ENCODE data around the gene CDH13. TPM values are rescaled to one million over a fixed set of nuclear protein-coding genes. Genes with fewer than 3 reads are reported as not detected.

CDH13 gene
- total RNA-seq, 4 donors from 2014 or later: 3.1 to 13.5 (median 8.9) TPM

DNA sequence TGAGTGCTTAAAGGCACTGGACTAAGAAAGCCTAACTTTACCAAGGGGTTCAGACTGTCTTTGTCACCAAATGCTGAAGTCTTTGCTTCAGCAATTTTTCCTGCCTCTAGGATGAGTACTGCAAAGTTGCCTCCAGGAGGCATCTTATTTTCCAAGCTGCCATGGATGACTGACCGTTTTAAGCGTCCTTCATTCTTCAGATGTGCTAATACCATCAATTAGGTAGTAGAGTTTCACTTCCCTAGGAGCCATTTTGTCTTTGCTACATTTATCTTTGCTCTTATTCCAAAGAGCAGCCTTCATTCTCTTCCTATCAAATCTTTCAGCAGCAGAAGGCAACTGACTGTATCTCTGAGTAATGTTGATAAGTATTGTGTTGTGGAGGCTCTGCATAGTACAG lies 440.1 kb downstream of the CDH13 start:
- no peaks in the 10 kb centered on the region for H3K9me3 ChIP-seq
- H3K36me3 ChIP-seq: no peaks in the 10 kb centered on the region
- no peak for DNase-seq (ENCODE audit: extremely low spot score)
- H3K4me1 ChIP-seq: peaks cover 0 to 5% (median 0%) of the 10 kb centered on the region in 4 donors
- H3K27ac ChIP-seq (replicated peaks in 1 of 4): no peak overlapping the region
- intact Hi-C loops (cut with DNase I): no loop called here
- H3K4me3 ChIP-seq: no peak overlapping the region
- 68% methylated on average over 2 of the region's 2 CpGs for WGBS
- no peaks in the 10 kb centered on the region for H3K27me3 ChIP-seq
- TF ChIP-seq POLR2A (IDR thresholded peaks at IDR 0.05; ENCODE audit: low read depth): no peak

DNA sequence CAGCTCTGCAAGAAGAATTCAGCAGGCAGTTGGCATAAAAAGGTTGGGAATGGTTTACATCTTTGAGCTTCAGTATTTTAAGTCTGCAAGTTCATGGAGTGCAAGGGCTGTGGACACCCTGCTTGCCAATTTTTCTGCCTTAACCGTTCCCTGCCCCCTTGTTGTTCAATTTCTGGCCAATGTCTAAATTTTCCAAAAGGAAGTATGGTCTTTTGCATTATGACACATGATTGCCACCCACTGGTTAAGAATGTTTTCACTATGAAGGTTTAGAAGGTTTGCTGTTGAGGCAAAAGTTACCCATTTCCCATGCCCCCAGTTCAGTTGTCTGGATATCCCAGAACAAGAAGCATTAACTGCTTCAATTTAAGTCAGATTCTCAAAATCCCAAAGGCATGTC lies 441.9 kb downstream of the CDH13 start:
- WGBS: 42% methylated on average over 1 of the region's 1 CpG
- TF ChIP-seq POLR2A (IDR thresholded peaks at IDR 0.05; ENCODE audit: low read depth): no peak
- TF ChIP-seq POLR2AphosphoS5 (IDR thresholded peaks at IDR 0.05): no peak
- TF ChIP-seq, protein P1, sequence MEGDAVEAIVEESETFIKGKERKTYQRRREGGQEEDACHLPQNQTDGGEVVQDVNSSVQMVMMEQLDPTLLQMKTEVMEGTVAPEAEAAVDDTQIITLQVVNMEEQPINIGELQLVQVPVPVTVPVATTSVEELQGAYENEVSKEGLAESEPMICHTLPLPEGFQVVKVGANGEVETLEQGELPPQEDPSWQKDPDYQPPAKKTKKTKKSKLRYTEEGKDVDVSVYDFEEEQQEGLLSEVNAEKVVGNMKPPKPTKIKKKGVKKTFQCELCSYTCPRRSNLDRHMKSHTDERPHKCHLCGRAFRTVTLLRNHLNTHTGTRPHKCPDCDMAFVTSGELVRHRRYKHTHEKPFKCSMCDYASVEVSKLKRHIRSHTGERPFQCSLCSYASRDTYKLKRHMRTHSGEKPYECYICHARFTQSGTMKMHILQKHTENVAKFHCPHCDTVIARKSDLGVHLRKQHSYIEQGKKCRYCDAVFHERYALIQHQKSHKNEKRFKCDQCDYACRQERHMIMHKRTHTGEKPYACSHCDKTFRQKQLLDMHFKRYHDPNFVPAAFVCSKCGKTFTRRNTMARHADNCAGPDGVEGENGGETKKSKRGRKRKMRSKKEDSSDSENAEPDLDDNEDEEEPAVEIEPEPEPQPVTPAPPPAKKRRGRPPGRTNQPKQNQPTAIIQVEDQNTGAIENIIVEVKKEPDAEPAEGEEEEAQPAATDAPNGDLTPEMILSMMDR (IDR thresholded peaks at IDR 0.05): no peak
- TF ChIP-seq EP300 (IDR thresholded peaks at IDR 0.05): no peak
- H3K4me3 ChIP-seq: no peak overlapping the region
- peaks cover 0 to 5% (median 0%) of the 10 kb centered on the region in 4 donors for H3K4me1 ChIP-seq
- H3K9me3 ChIP-seq: no peaks in the 10 kb centered on the region
- H3K27me3 ChIP-seq: no peaks in the 10 kb centered on the region
- DNase-seq (ENCODE audit: extremely low spot score): no peak
- intact Hi-C loops (cut with DNase I): no loop called here
- no peaks in the 10 kb centered on the region for H3K36me3 ChIP-seq
- H3K27ac ChIP-seq (replicated peaks in 1 of 4): no peak overlapping the region

DNA sequence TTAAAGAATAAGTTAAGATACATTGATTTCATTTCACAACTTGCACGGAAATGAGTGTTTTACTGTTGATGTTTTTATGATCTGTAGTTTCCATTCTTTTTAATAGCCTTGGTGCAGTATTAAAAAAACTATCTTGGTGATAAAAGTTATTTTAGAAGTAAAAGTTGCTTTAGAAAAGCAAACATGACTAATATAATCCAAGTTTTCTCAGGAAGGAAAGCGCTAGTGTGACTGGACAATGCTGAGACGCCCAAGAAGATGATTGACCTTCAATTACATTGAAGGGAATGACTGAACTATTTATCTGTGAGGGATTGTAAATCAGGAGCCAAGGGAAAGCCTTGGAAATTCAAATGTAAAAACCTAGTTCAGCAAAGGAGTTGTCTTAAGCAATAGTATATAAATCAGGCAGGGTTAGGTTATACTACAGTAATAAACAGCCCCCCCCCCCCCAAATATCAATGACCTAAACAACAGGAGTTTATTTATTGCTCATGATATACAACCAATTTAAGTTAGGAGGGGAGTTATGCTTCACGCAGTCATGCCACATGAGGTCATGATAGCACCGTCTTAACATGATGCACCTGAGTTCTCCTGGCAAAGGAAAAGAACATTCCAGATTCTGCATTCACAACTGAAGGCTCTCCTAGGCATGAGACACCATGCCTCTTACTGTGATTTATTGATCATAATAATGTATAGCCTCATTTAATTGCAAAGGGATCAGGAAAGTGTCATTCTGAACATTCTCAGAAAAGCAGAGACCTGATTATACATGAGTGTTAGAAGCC lies 443.8 kb downstream of the CDH13 start:
- Histone ChIP-seq H3K27me3 (no peaks in the 10 kb centered on the region), H3K36me3 (no peaks in the 10 kb centered on the region), H3K27ac (replicated peaks in 1 of 4) (no peak overlapping the region), H3K9me3 (no peaks in the 10 kb centered on the region), H3K4me3 (no peak overlapping the region), H3K4me1 (no peaks in the 10 kb centered on the region)
- TF ChIP-seq, protein P1 (IDR thresholded peaks at IDR 0.05): no peak
- TF ChIP-seq POLR2A (IDR thresholded peaks at IDR 0.05; ENCODE audit: low read depth): no peak
- TF ChIP-seq EP300 (IDR thresholded peaks at IDR 0.05): no peak
- TF ChIP-seq POLR2AphosphoS5 (IDR thresholded peaks at IDR 0.05): no peak
- intact Hi-C loops (cut with DNase I): no loop called here
- WGBS: 75% methylated on average over 5 of the region's 5 CpGs
- DNase-seq (ENCODE audit: extremely low spot score): no peak

DNA sequence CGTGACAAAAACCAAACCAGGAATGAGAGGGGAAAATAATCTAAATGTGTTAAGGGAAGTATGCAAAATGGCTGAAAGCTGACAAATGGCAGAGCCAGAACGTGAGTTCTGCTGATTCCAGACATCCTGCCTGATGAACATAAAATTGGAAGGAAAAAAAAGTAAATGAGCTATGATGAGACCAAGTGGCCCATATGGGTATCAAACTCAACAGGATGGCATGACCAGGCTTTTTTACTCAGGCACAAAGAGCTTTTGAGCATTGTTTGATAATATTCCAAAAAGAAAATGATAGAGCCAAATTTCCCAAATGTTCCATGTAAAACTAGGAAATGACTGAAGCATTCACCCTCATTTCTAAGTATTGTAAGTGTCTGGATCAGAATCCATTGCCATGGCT lies 449.2 kb downstream of the CDH13 start:
- no peaks in the 10 kb centered on the region for H3K36me3 ChIP-seq

DNA sequence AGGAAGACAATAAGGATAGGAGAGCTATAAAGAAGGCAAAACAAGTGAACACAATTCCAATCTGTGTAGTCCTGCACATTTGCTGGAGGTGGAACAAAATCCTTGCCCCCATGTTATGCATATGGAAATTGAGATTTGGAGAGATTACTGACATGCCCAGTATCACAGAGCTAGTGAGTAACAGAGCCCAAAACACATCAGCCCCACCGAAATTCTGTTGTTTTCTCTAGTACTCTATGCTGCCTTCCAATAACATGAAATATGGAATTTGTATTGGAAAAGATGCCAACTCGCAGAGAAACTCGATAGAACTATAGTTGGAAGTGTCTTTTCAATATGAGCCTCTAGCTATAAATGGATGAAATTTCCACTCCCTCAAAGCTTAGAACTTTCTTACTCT lies 456.6 kb downstream of the CDH13 start:
- 76% methylated on average over 3 of the region's 3 CpGs for WGBS
- Histone ChIP-seq H3K9me3 (peaks cover 0 to 5% (median 2%) of the 10 kb centered on the region in 4 donors), H3K4me3 (no peak overlapping the region), H3K4me1 (no peaks in the 10 kb centered on the region), H3K27me3 (no peaks in the 10 kb centered on the region), H3K36me3 (no peaks in the 10 kb centered on the region), H3K27ac (replicated peaks in 1 of 4) (no peak overlapping the region)
- peak; percentile 10 for DNase-seq (ENCODE audit: extremely low spot score)
- intact Hi-C loops (cut with DNase I): no loop called here
- no peak for TF ChIP-seq POLR2A (IDR thresholded peaks at IDR 0.05; ENCODE audit: low read depth)
- TF ChIP-seq POLR2AphosphoS5 (IDR thresholded peaks at IDR 0.05): no peak
- TF ChIP-seq, protein P1 (IDR thresholded peaks at IDR 0.05): no peak
- no peak for TF ChIP-seq EP300 (IDR thresholded peaks at IDR 0.05)

More for the DNA sequence above, 449.2 kb downstream of the CDH13 start:
- intact Hi-C loops (cut with DNase I): no loop called here
- Histone ChIP-seq H3K27ac (replicated peaks in 1 of 4) (no peak overlapping the region), H3K9me3 (no peaks in the 10 kb centered on the region), H3K4me3 (no peak overlapping the region), H3K4me1 (no peaks in the 10 kb centered on the region), H3K27me3 (no peaks in the 10 kb centered on the region)
- DNase-seq (ENCODE audit: extremely low spot score): no peak
- 47% methylated on average over 2 of the region's 2 CpGs for WGBS
- TF ChIP-seq POLR2A (IDR thresholded peaks at IDR 0.05; ENCODE audit: low read depth) (no peak), POLR2AphosphoS5 (IDR thresholded peaks at IDR 0.05) (no peak), EP300 (IDR thresholded peaks at IDR 0.05) (no peak)
- TF ChIP-seq, protein P1 (IDR thresholded peaks at IDR 0.05): no peak

All from esophagus muscularis mucosa (tissue), 4 donors.